Stimulated activated CD8-positive, alpha-beta memory T cell treated with anti-CD3 and anti-CD28 coated beads, Interleukin-7, amount 100 ng/mL, for 4 hours (primary cell): ENCODE measurements around the gene SMG1.
"Not testable (repeated sequence)": the region's sequence is repeated elsewhere in the genome, so short reads cannot be mapped to it uniquely, and the experiment has no call there.

Experiments
- DNase-seq, 2 donors: peaks; one replicate each; pipeline ENCODE4 v3.0.0-alpha.2; 2020; ENCODE audit warnings: low read depth in 2 of 2

SMG1 gene

DNA sequence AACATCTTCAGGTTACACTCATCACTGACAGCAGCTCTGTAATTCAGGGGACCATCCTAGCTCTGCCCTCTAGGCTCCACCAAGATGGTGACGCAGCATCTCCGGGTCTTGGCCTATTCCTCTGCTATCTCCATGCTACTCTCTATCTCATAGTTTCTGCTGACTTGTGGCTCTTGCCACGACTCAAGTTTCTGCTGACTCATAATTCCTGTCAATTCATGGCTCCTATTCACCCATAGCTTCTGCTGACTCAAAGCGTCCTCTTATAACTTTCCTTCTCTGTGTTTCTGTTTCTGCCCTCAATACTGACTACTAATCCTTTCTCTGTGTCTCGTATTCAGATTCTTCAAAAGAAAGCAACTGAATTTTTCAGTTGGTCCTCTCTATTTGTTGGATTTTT lies 163.5 kb downstream of the SMG1 start:
- not testable (repeated sequence) for DNase-seq

DNA sequence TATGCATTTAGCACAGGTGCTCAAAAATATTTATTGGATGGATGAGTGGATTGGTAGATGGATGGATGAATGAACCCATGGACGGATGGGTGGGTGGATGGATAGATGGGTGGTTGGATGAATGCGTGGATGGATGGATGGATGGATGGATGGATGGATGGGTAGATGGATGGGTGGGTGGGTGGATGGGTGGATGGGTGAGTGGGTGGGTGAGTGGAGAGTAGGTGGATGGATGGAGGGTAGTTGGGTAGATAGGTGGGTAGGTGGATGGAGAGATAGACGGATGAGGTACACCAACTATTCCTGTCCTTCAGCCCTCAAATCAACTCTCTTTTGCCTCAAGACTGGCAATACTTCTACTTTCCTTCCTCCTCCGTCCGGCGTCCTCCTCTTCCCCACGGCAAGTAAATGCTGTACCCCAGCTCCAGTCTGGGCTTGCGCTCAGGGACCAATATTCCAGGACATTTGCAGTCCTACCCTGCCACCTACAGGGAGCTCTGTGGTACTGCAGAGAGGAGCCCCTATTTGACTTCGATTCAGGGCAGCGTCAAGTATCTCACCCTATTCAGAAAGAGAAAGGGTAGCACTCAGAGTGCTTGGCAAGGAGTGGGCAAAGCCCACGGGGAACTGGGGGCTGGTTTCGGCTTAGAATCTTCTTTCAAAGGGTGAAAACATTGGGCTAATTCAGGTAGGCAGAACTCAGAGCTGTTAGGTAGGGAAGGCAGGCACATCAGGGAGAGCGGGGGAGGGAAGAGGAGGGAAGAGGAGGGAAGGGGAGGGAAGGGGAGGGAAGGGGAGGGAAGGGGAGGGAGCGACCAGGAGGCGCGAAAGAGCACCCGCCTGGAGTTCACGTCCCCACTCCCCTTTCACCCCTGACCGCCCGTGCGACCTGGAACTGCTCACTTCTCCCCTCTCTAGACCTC lies 166.3 kb downstream of the SMG1 start:
- DNase-seq = peak; percentile 19 to 47

DNA sequence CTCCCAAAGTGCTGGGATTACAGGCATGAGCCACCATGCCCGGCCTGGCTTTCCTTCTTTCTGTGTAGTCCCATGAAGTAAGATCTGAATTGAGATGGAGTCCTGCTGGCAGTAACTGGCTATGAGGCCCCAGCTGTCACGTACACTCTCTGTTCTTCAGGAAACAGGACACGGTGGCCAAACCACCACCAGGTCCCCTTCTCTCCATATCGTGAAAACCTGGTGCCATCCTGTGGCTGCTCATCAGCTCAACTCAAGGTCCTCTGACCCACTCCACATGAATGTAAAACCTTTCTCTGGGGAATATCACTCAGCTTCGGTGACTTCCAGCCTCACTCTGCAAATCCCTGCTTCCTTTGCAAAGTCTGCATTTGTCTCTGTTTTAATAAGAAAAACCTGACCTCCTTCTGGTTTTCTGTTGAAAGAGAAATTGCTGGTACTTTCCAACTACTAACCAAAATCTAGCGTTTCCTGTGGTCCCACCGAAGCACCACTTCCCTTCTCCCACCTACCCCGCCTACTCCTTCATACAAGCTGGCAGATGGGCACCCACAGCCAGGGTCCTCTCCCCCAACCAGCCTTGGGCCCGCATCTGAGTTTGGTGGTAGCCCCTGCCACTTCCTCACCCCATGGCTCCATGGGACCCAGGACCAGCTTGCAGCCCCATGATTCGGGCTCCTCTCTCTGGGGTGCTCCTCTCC lies 168.1 kb downstream of the SMG1 start:
- DNase-seq = not testable (repeated sequence)

DNA sequence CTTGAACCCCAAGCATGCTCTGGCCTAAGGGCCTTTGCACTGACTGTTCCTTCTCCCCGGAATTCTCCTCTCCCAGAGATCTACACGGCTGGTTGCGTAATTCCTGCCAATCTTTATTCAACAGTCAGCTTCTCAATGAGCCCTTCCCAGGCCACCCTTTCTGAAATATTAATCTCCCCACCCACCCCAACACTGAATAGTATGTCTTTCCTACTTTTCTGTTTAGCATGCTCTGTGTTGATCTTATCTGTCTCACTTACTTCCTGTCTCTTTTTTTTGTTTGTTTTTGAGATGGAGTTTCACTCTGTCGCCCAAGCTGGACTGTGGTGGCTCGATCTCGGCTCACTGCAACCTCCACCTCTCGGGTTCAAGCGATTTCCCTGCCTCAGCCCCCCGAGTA lies 169.6 kb downstream of the SMG1 start:
- not testable (repeated sequence) for DNase-seq
